GM23338 (cell line): ENCODE measurements around the gene RNF166. TPM values are rescaled to one million over a fixed set of nuclear protein-coding genes. Genes with fewer than 3 reads are reported as not detected.

Experiments
- CREB1 ChIP-seq: fragments of 250-450 bp; sonication (Bioruptor Pico); IDR thresholded peaks from 2 replicates; pipeline ENCODE4 v1.5.0; 2020; ENCODE audit warnings: low read depth, mild to moderate bottlenecking, moderate library complexity
- ETS1 ChIP-seq: IDR thresholded peaks from 2 replicates; pipeline ENCODE4 v1.6.1; 2016; ENCODE audit warnings: antibody characterized with exemption
- JUNB ChIP-seq: IDR thresholded peaks from one replicate; pipeline ENCODE4 v1.6.1; 2016; ENCODE audit warnings: antibody characterized with exemption; ENCODE audit not compliant: unreplicated experiment
- STAT1 ChIP-seq: IDR thresholded peaks from one replicate; pipeline ENCODE4 v1.6.1; 2016; ENCODE audit warnings: antibody characterized with exemption; ENCODE audit not compliant: unreplicated experiment
- ZNF331 ChIP-seq: fragments of 250-450 bp; sonication (Bioruptor Pico); IDR thresholded peaks from 2 replicates; pipeline ENCODE4 v1.5.0; 2020; ENCODE audit warnings: low read depth, mild to moderate bottlenecking, moderate library complexity
- ZNF462 ChIP-seq: fragments of 250-450 bp; sonication (Bioruptor Pico); IDR thresholded peaks from 2 replicates; pipeline ENCODE4 v1.5.0; 2020; ENCODE audit warnings: mild to moderate bottlenecking, moderate library complexity
- polyA plus RNA-seq: library from polyadenylated mRNA; unstranded; fragments of >200 nt; fragmentation: Nextera tagmentation; extraction: Ambion mirVana; gene quantifications from 2 replicates; pipeline ENCODE4 v1.2.1, GENCODE V29; 2016
- total RNA-seq: library from RNA; depleted of rRNA; stranded (reverse); fragments of >200 nt; shearing (Covaris generic); gene quantifications from 2 replicates; pipeline ENCODE4 v1.2.3, GENCODE V29; 2014

RNF166 gene
- total and polyA plus RNA-seq, 2 experiments from 2014 or later = 24.9 to 43.4 TPM

GRCh38 chr16:88702371-88703210 is 3.6 kb downstream of the RNF166 start (continued):
- TF ChIP-seq ZNF462 (CRISPR knock-in tag) (no peak), STAT1 (no peak), JUNB (no peak), CREB1 (CRISPR knock-in tag) (no peak), ZNF331 (CRISPR knock-in tag) (no peak), ETS1 (no peak)
